Mucosa of descending colon (tissue), 3 donors: Measurements from ENCODE around the gene SUOX. TPM values are rescaled to one million over a fixed set of nuclear protein-coding genes. Genes with fewer than 3 reads are reported as not detected.
"Not testable (repeated sequence)": the region's sequence is repeated elsewhere in the genome, so short reads cannot be mapped to it uniquely, and the experiment has no call there.

Experiments
- ATAC-seq: fragments of 200-7000 bp; cut with Tn5 transposase; one replicate; pipeline ENCODE4 v1.9.1; 2020; ENCODE audit warnings: mild to moderate bottlenecking, moderate library complexity
- DNase-seq, 3 donors: peaks; one replicate each; pipeline ENCODE4 v3.0.0-alpha.2; 2020
- H3K36me3 ChIP-seq: fragments of 200-600 bp; one replicate; pipeline ENCODE4 v1.8.0; 2021; ENCODE audit warnings: low read depth, mild to moderate bottlenecking
- H3K4me1 ChIP-seq: fragments of 200-600 bp; one replicate; pipeline ENCODE4 v1.8.0; 2021; ENCODE audit warnings: low read depth, mild to moderate bottlenecking
- H3K4me3 ChIP-seq: fragments of 200-600 bp; one replicate; pipeline ENCODE4 v1.8.0; 2021; ENCODE audit warnings: mild to moderate bottlenecking
- H3K9me3 ChIP-seq: fragments of 200-600 bp; one replicate; pipeline ENCODE4 v1.8.0; 2021; ENCODE audit warnings: mild to moderate bottlenecking
- CTCF ChIP-seq: fragments of 200-600 bp; IDR thresholded peaks from one replicate; pipeline ENCODE4 v1.8.0; 2022; ENCODE audit warnings: antibody characterized with exemption, mild to moderate bottlenecking
- intact Hi-C, 2 donors: fragments of 100-400 bp; cut with DNase I in 1 of 2; cut with micrococcal nuclease in 1 of 2; formaldehyde crosslinking; loops; one replicate each; pipeline versions ENCODE4 v1.11.0 to v1.11.1; 2022; cut with DNase I, micrococcal nuclease
- total RNA-seq, 3 donors: library from RNA; stranded (reverse); fragmentation: NEBNext Ultra II Directional in 2 of 3; extraction: Animal tissue kit (Norgen Biotek cat#: 25700) in 2 of 3; gene quantifications; one replicate each; pipeline versions ENCODE4 v1.2.1 to v1.2.4, GENCODE V29; 2021 to 2023
- donor health status: DM: no; HTN: no; CAD: no; lungs with moderate emphysema.
- donor health status: DM: no; HTN: no; CAD: no.
- donor health status: DM: no; HTN: yes; CAD: no.

SUOX gene
- total RNA-seq, 3 donors from 2014 or later: 29.2 to 32.0 (median 30.4) TPM

GRCh38 chr12:55984861-55985260 is 12.2 kb upstream of the SUOX start:
- H3K4me1 ChIP-seq: no peaks in the 10 kb centered on the region
- no peaks in the 10 kb centered on the region for H3K9me3 ChIP-seq
- H3K36me3 ChIP-seq: no peaks in the 10 kb centered on the region
- intact Hi-C loops: no loop called here
- no peak overlapping the region for H3K4me3 ChIP-seq
- DNase-seq: no peak
- TF ChIP-seq CTCF: no peak
- no peak for ATAC-seq

- DNase-seq (no peak), ATAC-seq (no peak)
- no peaks in the 10 kb centered on the region for H3K36me3 ChIP-seq
- no peak overlapping the region for H3K4me3 ChIP-seq
- TF ChIP-seq CTCF: no peak
- H3K4me1 ChIP-seq: no peaks in the 10 kb centered on the region
- intact Hi-C loops: no loop called here
- H3K9me3 ChIP-seq: no peaks in the 10 kb centered on the region
Observed at GRCh38 chr12:55985341-55985740, 11.7 kb upstream of the SUOX start.

- DNase-seq, H3K4me1 ChIP-seq, H3K36me3 ChIP-seq, H3K4me3 ChIP-seq, H3K9me3 ChIP-seq, ATAC-seq, intact Hi-C loops: not testable (repeated sequence)
Observed at GRCh38 chr12:55985976-55986375, 11.1 kb upstream of the SUOX start.

GRCh38 chr12:55991110-55991509 is 6.0 kb upstream of the SUOX start:
- Histone ChIP-seq H3K4me1 (no peaks in the 10 kb centered on the region), H3K9me3 (no peaks in the 10 kb centered on the region), H3K4me3 (no peak overlapping the region), H3K36me3 (peaks cover 5% of the 10 kb centered on the region)
- intact Hi-C loops: loop anchor here in 1 of 2 donors (5.0 kb wide), 1 partner anchor 41 kb away; no protein-coding TSS in a partner anchor
- DNase-seq (no peak), ATAC-seq (no peak)
- no peak for TF ChIP-seq CTCF

GRCh38 chr12:55993230-55993853 is 3.7 kb upstream of the SUOX start:
- Histone ChIP-seq H3K4me1 (no peaks in the 10 kb centered on the region), H3K36me3 (peaks cover 5% of the 10 kb centered on the region), H3K4me3 (no peak overlapping the region), H3K9me3 (no peaks in the 10 kb centered on the region)
- no peak for TF ChIP-seq CTCF
- ATAC-seq (no peak), DNase-seq (no peak)
- intact Hi-C loops: loop anchor here in 1 of 2 donors (5.0 kb wide), 1 partner anchor 39 kb away; no protein-coding TSS in a partner anchor

- no peaks in the 10 kb centered on the region for H3K9me3 ChIP-seq
- H3K36me3 ChIP-seq: peaks cover 5% of the 10 kb centered on the region
- no peak for DNase-seq
- H3K4me1 ChIP-seq: peaks cover under 1% of the 10 kb centered on the region
- ATAC-seq: no peak
- intact Hi-C loops: no loop called here
- TF ChIP-seq CTCF: no peak
- H3K4me3 ChIP-seq: no peak overlapping the region
Observed at GRCh38 chr12:55995366-55995765, 1.7 kb upstream of the SUOX start.
